ENCODE results near the gene TPCN1.

DNA sequence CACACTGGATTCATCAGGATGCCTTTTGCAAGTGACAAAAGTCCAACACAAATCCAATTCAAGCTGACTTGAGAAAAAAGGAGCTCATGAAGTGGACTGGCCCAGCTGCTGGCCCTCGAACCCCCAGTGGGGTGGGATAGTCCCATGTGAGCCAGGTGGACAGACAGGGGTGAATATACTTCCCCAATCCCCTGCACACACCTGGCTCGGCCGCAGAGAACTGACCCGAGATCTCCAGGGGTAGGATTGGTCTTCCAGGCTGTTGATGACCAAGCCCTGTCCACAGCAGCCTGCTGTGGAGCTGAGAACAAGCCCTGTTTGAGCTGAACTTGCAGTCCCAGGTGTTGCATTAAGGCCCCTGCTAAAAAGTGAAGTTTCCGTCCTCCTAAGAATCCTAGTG lies 56.2 kb downstream of the TPCN1 start:
- TF ChIP-seq, protein P1, sequence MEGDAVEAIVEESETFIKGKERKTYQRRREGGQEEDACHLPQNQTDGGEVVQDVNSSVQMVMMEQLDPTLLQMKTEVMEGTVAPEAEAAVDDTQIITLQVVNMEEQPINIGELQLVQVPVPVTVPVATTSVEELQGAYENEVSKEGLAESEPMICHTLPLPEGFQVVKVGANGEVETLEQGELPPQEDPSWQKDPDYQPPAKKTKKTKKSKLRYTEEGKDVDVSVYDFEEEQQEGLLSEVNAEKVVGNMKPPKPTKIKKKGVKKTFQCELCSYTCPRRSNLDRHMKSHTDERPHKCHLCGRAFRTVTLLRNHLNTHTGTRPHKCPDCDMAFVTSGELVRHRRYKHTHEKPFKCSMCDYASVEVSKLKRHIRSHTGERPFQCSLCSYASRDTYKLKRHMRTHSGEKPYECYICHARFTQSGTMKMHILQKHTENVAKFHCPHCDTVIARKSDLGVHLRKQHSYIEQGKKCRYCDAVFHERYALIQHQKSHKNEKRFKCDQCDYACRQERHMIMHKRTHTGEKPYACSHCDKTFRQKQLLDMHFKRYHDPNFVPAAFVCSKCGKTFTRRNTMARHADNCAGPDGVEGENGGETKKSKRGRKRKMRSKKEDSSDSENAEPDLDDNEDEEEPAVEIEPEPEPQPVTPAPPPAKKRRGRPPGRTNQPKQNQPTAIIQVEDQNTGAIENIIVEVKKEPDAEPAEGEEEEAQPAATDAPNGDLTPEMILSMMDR (IDR thresholded peaks at IDR 0.05): no peak
- TF ChIP-seq POLR2A (IDR thresholded peaks at IDR 0.05): no peak
